IMR-90 (cell line): Measurements from ENCODE around the gene CEP41. TPM values are rescaled to one million over a fixed set of nuclear protein-coding genes. Genes with fewer than 3 reads are reported as not detected.

Experiments
- ATAC-seq: fragments of 200-7000 bp; cut with Tn5 transposase; 2 replicates; pipeline ENCODE4 v1.9.1; 2020; ENCODE audit warnings: low read depth, mild to moderate bottlenecking, moderate library complexity
- BruUV-seq: library from RNA; stranded (reverse); fragments of 400-500 nt; replicated peaks from 2 replicates; lab custom pipeline; 2021; lab: Mats Ljungman, UMichigan
- CTCF ChIA-PET: fragments of 300-600 bp; formaldehyde crosslinking; extraction: SDS; loops from one replicate; lab custom pipeline; 2021; ENCODE audit warnings: antibody characterized with exemption; lab: Yijun Ruan, JAX
- POLR2A ChIA-PET: fragments of 300-600 bp; sonication (Branson Sonifier 250); formaldehyde crosslinking; loops from one replicate; lab custom pipeline; 2022; ENCODE audit warnings: antibody characterized with exemption; ENCODE audit not compliant: unreplicated experiment; lab: Charles Lee
- DNase-seq: peaks from one replicate; pipeline ENCODE4 v3.0.0; 2013
- H2AFZ ChIP-seq: replicated peaks from 2 replicates; pipeline ENCODE3; 2013; ENCODE audit warnings: low read length, mild to moderate bottlenecking; ENCODE audit not compliant: poor library complexity
- H2AK5ac ChIP-seq: 2 replicates; pipeline ENCODE4 v1.6.1; 2013; ENCODE audit warnings: low read depth, low read length, inconsistent platforms
- H2AK9ac ChIP-seq: replicated peaks from 2 replicates; pipeline ENCODE3; 2013; ENCODE audit warnings: mild to moderate bottlenecking, low read depth, low read length, moderate library complexity; ENCODE audit not compliant: poor library complexity
- H2BK120ac ChIP-seq: 2 replicates; pipeline ENCODE4 v1.6.1; 2013; ENCODE audit warnings: low read depth, low read length, inconsistent platforms
- H2BK15ac ChIP-seq: 3 replicates; pipeline ENCODE4 v1.6.1; 2013; ENCODE audit warnings: low read depth, low read length, inconsistent platforms
- H2BK20ac ChIP-seq: 2 replicates; pipeline ENCODE4 v1.6.1; 2013; ENCODE audit warnings: low read depth, mild to moderate bottlenecking, inconsistent platforms, low read length, moderate library complexity
- H2BK5ac ChIP-seq: 2 replicates; pipeline ENCODE4 v1.6.1; 2013; ENCODE audit warnings: mild to moderate bottlenecking, low read depth, low read length, inconsistent platforms; ENCODE audit not compliant: poor library complexity, severe bottlenecking
- H3K14ac ChIP-seq: replicated peaks from 2 replicates; pipeline ENCODE4 v1.6.1; 2013; ENCODE audit warnings: low read depth, low read length, inconsistent platforms
- H3K18ac ChIP-seq: 2 replicates; pipeline ENCODE4 v1.6.1; 2013; ENCODE audit warnings: low read depth, low read length, control low read depth
- H3K23ac ChIP-seq: 2 replicates; pipeline ENCODE4 v1.6.1; 2013; ENCODE audit warnings: low read depth, low read length, inconsistent platforms
- H3K27ac ChIP-seq: 2 replicates; pipeline ENCODE4 v1.5.1; 2013; ENCODE audit warnings: mild to moderate bottlenecking, control low read depth, low read length; ENCODE audit not compliant: insufficient read depth
- H3K27me3 ChIP-seq: 2 replicates; pipeline ENCODE4 v1.6.1; 2013; ENCODE audit warnings: low read length; ENCODE audit not compliant: control insufficient read depth, insufficient read depth
- H3K36me3 ChIP-seq: 2 replicates; pipeline ENCODE4 v1.6.1; 2013; ENCODE audit warnings: low read length, mixed read lengths; ENCODE audit not compliant: control insufficient read depth, insufficient read depth
- H3K4ac ChIP-seq: 2 replicates; pipeline ENCODE4 v1.6.1; 2013; ENCODE audit warnings: low read depth, low read length, inconsistent platforms
- H3K4me1 ChIP-seq: 2 replicates; pipeline ENCODE4 v1.6.1; 2013; ENCODE audit warnings: low read length, mixed read lengths; ENCODE audit not compliant: control insufficient read depth, insufficient read depth
- H3K4me2 ChIP-seq: 2 replicates; pipeline ENCODE4 v1.6.1; 2013; ENCODE audit warnings: low read depth, mild to moderate bottlenecking, control low read depth, low read length, moderate library complexity
- H3K4me3 ChIP-seq: 2 replicates; pipeline ENCODE4 v1.5.1; 2013; ENCODE audit warnings: low read depth, mild to moderate bottlenecking, control low read depth, low read length, moderate library complexity; ENCODE audit not compliant: insufficient read depth
- H3K56ac ChIP-seq: 2 replicates; pipeline ENCODE4 v1.6.1; 2013; ENCODE audit warnings: low read length, inconsistent platforms; ENCODE audit not compliant: insufficient read depth; ENCODE audit errors: extremely low read depth
- H3K79me1 ChIP-seq, 2 experiments: 2 replicates each; pipeline ENCODE4 v1.6.1; 2013; ENCODE audit warnings: low read length in 2 of 2, inconsistent platforms in 1 of 2, low read depth in 1 of 2
- H3K9ac ChIP-seq: 2 replicates; pipeline ENCODE4 v1.6.1; 2013; ENCODE audit warnings: low read depth, low read length, control low read depth
- H3K9me1 ChIP-seq: 2 replicates; pipeline ENCODE4 v1.6.1; 2013; ENCODE audit warnings: low read length, inconsistent platforms; ENCODE audit not compliant: insufficient read depth
- H3K9me3 ChIP-seq: 2 replicates; pipeline ENCODE4 v1.6.1; 2013; ENCODE audit warnings: low read length; ENCODE audit not compliant: control insufficient read depth, insufficient read depth
- H4K20me1 ChIP-seq: 2 replicates; pipeline ENCODE4 v1.6.1; 2013; ENCODE audit warnings: low read length, inconsistent platforms; ENCODE audit not compliant: insufficient read depth
- H4K5ac ChIP-seq: 2 replicates; pipeline ENCODE4 v1.6.1; 2013; ENCODE audit warnings: mild to moderate bottlenecking, low read depth, low read length, control low read depth
- H4K8ac ChIP-seq, 2 experiments: 2 replicates each; pipeline ENCODE4 v1.6.1; 2013; ENCODE audit warnings: low read depth in 2 of 2, low read length in 2 of 2, control low read depth in 1 of 2, inconsistent platforms in 1 of 2
- H4K91ac ChIP-seq: 2 replicates; pipeline ENCODE4 v1.6.1; 2013; ENCODE audit warnings: low read depth, low read length, inconsistent platforms; ENCODE audit not compliant: insufficient read depth
- CEBPB ChIP-seq: IDR thresholded peaks from 2 replicates; pipeline ENCODE4 v1.6.1; 2012; ENCODE audit warnings: low read depth, low read length, improper control_type of control experiment
- RCOR1 ChIP-seq: IDR thresholded peaks from 2 replicates; pipeline ENCODE4 v1.6.1; 2012; ENCODE audit warnings: mild to moderate bottlenecking, low read length, improper control_type of control experiment; ENCODE audit not compliant: insufficient replicate concordance
- WGBS, 2 experiments: methylation state at CpG; one replicate each; pipeline versions ENCODE4 v1.1.5 to v1.1.7; 2013; ENCODE audit warnings: missing lambda C conversion rate in 2 of 2; ENCODE audit not compliant: insufficient read length in 1 of 2; ENCODE audit errors: extremely low coverage in 2 of 2; 5-methylcytosine and 5-hydroxymethylcytosine counted together
- dilution Hi-C: fragments of 300-500 bp; cut with HindIII; formaldehyde crosslinking; loops from one replicate; pipeline ENCODE4 v1.14.3; 2018; ENCODE audit warnings: low sequenced_read_pairs; ENCODE audit not compliant: unreplicated experiment
- in situ Hi-C: fragments of 300-500 bp; cut with MboI; formaldehyde crosslinking; loops from 3 replicates; pipeline ENCODE4 v1.14.3; 2019; ENCODE audit warnings: low sequenced_read_pairs, inconsistent platforms, mixed read lengths
- intact Hi-C: fragments of 100-400 bp; cut with micrococcal nuclease; formaldehyde crosslinking; loops from 2 replicates; pipeline ENCODE4 v1.10.0; 2022
- polyA plus RNA-seq, 3 experiments: library from polyadenylated mRNA; depleted of rRNA; stranded (reverse); fragments of >200 nt; gene quantifications; 2 replicates each; pipeline ENCODE4 v1.2.3, GENCODE V29; 2012; ENCODE audit warnings: low replicate concordance in 1 of 3
- total RNA-seq: library from RNA; depleted of rRNA; stranded (reverse); fragments of >200 nt; gene quantifications from 2 replicates; pipeline ENCODE4 v1.2.3, GENCODE V29; 2012

Gene CEP41
- total and polyA plus RNA-seq, 2 of the 4 experiments (the other 2 are of a cell fraction), result 12.2 to 21.9 TPM

DNA sequence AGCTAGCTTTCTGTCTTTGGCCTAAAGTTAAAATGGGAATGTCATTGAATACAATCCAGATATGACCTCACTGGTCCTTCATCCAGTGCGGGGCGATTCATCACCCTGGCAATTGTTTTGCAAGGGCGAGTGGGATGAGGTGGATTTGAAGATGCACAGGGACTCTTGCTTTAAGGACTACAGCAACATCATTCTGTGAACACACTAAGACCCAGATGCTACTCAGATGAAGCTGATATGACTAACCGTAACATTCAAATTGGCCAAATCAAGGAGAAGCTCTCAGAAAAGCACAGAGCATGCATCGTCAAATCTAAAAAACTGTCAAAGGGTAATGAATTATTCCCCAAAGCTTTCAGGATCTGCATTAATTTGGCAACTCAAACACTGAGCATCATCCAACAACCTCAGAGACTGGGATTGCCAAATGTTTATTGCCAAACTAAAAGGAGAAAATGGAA is 47.7 kb downstream of the CEP41 start:
- no peaks in the 10 kb centered on the region for H3K27me3 ChIP-seq
- no CpG with 5 or more reads among the region's 5 CpGs for WGBS, 2 experiments
- no peak overlapping the region; the same call in 1 of the 2 replicates for H3K14ac ChIP-seq
- H4K8ac ChIP-seq, result peak overlapping the region in 1 of 2 experiments; percentile 86; a peak in 2 of 4 replicates
- ATAC-seq (peak; percentile 78), DNase-seq (peak; percentile 80)
- POLR2A ChIA-PET, result interaction anchor here (0.6 kb wide), 1 partner anchor 69 kb away, joined by 3 read pairs; no protein-coding TSS in a partner anchor
- peak overlapping the region; percentile 56 for H2BK120ac ChIP-seq
- H3K4me1 ChIP-seq, result peaks cover 6% of the 10 kb centered on the region
- CTCF ChIA-PET, result interaction anchor here (1.1 kb wide), 1 partner anchor 115 kb away, joined by 3 read pairs; no protein-coding TSS in a partner anchor
- H2BK15ac ChIP-seq, result peak overlapping the region; percentile 48; the same call in 1 of the 3 replicates
- H3K4me3 ChIP-seq, result no peak overlapping the region
- no peak overlapping the region for H3K4me2 ChIP-seq
- peak overlapping the region; percentile 69; the same call in 1 of the 2 replicates for H3K4ac ChIP-seq
- H3K9me3 ChIP-seq, result no peaks in the 10 kb centered on the region
- H2AFZ ChIP-seq, result no peak overlapping the region
- peak overlapping the region; percentile 11; the same call in 1 of the 2 replicates for H3K18ac ChIP-seq
- H3K9ac ChIP-seq, result no peak overlapping the region
- TF ChIP-seq RCOR1, result no peak
- peak; percentile 78 for TF ChIP-seq CEBPB
- H3K56ac ChIP-seq, result no peak overlapping the region
- no peak overlapping the region for H2BK20ac ChIP-seq
- peak overlapping the region; percentile 4; the same call in 1 of the 2 replicates for H4K5ac ChIP-seq
- in situ Hi-C loops (no loop called here), intact Hi-C loops (loop anchor here (10.0 kb wide), 1 partner anchor 318 kb away; the partner anchor contains the start of gene KLHDC10), dilution Hi-C loops (no loop called here)
- H3K27ac ChIP-seq, result peak overlapping the region; percentile 25; the same call in 1 of the 2 replicates
- BruUV-seq, result no TSS peak
- peak overlapping the region; percentile 12; the same call in 1 of the 2 replicates for H4K91ac ChIP-seq
- H3K79me1 ChIP-seq, result no peaks in the 10 kb centered on the region
- H2AK5ac ChIP-seq, result peak overlapping the region; percentile 19; the same call in 1 of the 2 replicates
- no peak overlapping the region for H3K23ac ChIP-seq
- peak overlapping the region; percentile 77 for H2BK5ac ChIP-seq
- peaks cover 3% of the 10 kb centered on the region; the same call in 1 of the 2 replicates for H3K9me1 ChIP-seq
- H3K36me3 ChIP-seq, result peaks cover 2% of the 10 kb centered on the region; the same call in 1 of the 2 replicates
- H4K20me1 ChIP-seq, result no peaks in the 10 kb centered on the region
- no peak overlapping the region for H2AK9ac ChIP-seq
